ENCODE measurements around the gene IGSF9. TPM values are rescaled to one million over a fixed set of nuclear protein-coding genes. Genes with fewer than 3 reads are reported as not detected.
A peak's percentile ranks its signal among the peaks of the same experiment; 100 is the strongest.

IGSF9 gene
- total RNA-seq, 1 experiment from 2014 or later, result 0.44 TPM

DNA sequence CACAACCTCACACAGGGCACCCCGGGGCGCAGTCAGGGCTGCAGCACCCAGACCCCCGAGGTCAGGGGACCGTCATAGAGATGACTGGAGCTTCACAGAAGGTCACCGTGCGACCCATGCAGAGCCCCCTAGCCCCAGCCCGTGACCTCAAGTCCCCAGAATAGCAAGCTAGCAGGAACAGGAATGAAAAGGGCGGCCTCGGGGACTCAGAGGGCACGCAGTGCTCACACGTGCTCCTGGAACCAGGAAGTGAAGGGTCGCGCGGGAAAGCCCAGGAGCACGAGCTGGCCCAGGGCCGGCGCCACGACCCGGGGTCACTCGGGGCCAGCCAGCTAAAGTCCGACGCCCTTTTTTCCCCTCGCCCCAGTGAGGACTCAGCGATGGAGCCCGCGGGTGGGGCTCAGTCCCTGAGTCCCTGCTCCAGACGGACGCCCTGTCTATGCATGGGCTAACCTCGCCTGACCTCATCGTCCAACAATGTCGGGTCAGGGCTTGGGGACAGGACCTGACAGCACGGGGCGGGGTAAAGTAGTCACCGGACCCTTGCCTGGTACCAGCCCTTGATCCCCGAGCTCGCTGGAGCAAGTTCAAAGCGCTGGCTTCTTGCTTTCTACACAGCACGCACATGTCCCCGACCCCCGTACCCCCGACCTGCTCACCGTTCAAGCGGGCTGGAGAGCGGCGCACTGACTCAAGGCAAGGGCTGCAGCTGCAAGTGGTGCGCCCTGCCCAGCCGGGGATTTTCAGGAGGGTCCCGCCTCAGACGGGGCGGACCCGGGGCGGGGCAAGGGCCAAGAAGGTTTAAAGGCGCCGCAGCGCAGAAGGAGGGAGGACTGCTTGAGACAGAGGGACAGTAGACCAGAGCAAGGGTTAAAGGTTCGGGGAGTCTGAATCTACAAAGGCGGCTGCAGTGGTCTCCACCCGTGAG is 20.4 kb downstream of the IGSF9 start, which contains the start of gene TAGLN2:
Gene TAGLN2 (minus strand): TSS at position 717 of the 928 bp plus-strand sequence. CDS start 4,998 bp downstream, outside the sequence.
- ChIA-PET POLR2A (interaction anchor here (0.5 to 4.5 kb wide), 39 partner anchors 9 to 1106 kb away, joined by 3 to 62 read pairs (median 4); partner anchors contain the start of genes DUSP23, PEX19 and PIGM), CTCF (interaction anchor here (0.6 to 52.4 kb wide), 20 partner anchors 8 to 905 kb away, joined by 3 to 1675 read pairs (median 4); no protein-coding TSS in a partner anchor)
- intact Hi-C loops (cut with micrococcal nuclease), result loop anchor here (1.0 to 5.0 kb wide), 2 partner anchors 36 to 327 kb away; no protein-coding TSS in a partner anchor
- peak within 1 kb of the TSS; percentile 81 for H3K4me3 Mint-ChIP-seq (ENCODE audit: unreplicated experiment)
- peaks cover 32% of the 10 kb centered on the region for H3K36me3 Mint-ChIP-seq (ENCODE audit: insufficient read depth, unreplicated experiment)
- H3K27me3 Mint-ChIP-seq (ENCODE audit: insufficient read depth, unreplicated experiment), result no peaks in the 10 kb centered on the region
- TF ChIP-seq, protein P1, sequence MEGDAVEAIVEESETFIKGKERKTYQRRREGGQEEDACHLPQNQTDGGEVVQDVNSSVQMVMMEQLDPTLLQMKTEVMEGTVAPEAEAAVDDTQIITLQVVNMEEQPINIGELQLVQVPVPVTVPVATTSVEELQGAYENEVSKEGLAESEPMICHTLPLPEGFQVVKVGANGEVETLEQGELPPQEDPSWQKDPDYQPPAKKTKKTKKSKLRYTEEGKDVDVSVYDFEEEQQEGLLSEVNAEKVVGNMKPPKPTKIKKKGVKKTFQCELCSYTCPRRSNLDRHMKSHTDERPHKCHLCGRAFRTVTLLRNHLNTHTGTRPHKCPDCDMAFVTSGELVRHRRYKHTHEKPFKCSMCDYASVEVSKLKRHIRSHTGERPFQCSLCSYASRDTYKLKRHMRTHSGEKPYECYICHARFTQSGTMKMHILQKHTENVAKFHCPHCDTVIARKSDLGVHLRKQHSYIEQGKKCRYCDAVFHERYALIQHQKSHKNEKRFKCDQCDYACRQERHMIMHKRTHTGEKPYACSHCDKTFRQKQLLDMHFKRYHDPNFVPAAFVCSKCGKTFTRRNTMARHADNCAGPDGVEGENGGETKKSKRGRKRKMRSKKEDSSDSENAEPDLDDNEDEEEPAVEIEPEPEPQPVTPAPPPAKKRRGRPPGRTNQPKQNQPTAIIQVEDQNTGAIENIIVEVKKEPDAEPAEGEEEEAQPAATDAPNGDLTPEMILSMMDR (IDR thresholded peaks at IDR 0.05; ENCODE audit: unreplicated experiment), result no peak
- H3K4me1 Mint-ChIP-seq (ENCODE audit: insufficient read depth, unreplicated experiment), result peaks cover 45% of the 10 kb centered on the region
- H3K9me3 Mint-ChIP-seq (ENCODE audit: unreplicated experiment), result no peaks in the 10 kb centered on the region
- BruUV-seq (replicated peaks), result TSS peak; percentile 54
- peak; percentile 97 for DNase-seq (ENCODE audit: unreplicated experiment)
- H3K27ac Mint-ChIP-seq (ENCODE audit: low read depth, unreplicated experiment), result peak within 1 kb of the TSS; percentile 99

DNA sequence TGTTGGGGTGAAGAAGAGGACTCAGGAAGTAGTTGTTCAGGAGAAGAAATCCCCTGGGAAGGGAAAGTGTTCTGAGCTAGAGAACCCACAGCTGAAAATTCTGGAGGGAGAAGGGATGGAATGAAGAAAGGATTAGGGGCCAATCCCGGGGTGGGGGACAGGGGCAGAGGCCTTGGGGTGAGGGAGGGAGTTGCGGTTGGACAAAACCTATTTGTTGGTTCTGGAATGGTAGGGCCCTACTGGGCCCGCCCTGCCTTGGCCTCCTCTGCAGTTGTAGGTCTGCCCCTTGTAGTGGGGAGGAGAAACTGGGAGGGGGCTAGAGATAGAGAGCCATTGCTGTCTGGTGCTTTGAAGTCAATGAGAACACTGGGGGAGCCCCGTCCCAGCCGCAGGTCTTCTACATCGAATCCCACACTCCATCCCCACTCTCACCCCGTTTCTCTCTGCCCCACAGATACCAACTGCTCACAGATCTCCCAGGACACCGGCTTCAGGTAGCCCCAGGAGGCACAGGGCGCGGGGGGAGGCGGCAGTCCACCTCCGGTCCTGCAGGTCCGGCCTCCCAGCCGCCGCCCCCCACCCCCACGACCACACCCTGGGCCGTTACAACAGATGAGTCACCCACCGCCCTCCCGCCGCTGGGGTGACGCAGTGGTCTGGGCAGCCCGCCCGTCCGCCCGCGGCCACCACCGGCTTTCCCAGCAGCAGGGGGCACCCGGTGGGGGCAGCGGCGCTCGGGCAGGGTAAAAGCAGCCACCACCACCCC is 21.2 kb downstream of the IGSF9 start:
- POLR2A ChIA-PET, result interaction anchor here (0.6 to 4.5 kb wide), 31 partner anchors 8 to 833 kb away, joined by 3 to 62 read pairs (median 4); partner anchors contain the start of genes DUSP23, PEX19 and PIGM
- H3K36me3 Mint-ChIP-seq (ENCODE audit: insufficient read depth, unreplicated experiment), result peaks cover 40% of the 10 kb centered on the region

DNA sequence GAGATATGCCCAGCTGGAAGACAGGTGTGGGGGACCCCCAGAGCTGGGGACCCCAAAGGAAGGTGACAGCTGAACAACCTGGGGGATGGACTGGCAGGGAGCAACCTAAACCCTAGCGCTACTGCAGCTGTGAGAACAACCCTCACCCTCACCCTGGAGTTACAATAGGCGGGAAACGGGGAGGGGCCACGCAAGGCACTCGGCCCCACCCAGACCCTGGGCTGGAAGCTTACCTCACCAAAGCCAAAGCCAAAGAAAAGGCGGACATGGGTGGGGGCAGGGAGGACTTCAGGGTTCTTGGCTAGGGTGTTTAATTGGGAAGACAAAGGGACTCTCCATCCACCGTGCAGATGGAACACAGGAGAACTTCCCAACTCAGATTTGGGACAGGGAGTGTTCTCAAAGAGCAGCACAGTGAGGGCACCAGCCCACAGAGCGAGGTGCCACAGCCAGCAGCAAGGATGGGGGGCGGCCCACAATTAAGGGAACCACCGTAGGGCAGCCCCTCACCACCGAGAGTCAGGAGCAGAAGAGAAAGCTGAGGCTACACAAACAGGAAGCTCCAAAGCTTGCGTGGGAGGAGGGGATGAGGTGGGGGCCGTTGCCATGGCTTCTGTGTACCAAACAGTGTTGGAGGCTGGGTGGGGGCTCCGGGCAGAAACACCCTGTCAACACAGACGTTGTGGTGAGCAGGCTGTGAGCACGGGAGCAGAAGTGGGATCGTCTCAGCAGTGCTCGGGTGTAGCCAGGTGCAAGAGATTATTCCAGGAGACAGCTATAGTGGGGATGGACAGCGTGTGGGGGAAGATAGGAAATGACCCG is 22.0 kb downstream of the IGSF9 start:
- H3K27me3 Mint-ChIP-seq (ENCODE audit: insufficient read depth, unreplicated experiment), result no peaks in the 10 kb centered on the region
- POLR2A ChIA-PET, result interaction anchor here (0.6 to 4.5 kb wide), 25 partner anchors 7 to 833 kb away, joined by 3 to 62 read pairs (median 4); partner anchors contain the start of genes DUSP23 and PIGM

More for the DNA sequence above, 21.2 kb downstream of the IGSF9 start:
- intact Hi-C loops (cut with micrococcal nuclease), result loop anchor here (5.0 kb wide), 1 partner anchor 328 kb away; no protein-coding TSS in a partner anchor
- TSS peak; percentile 72 for BruUV-seq (replicated peaks)
- H3K4me1 Mint-ChIP-seq (ENCODE audit: insufficient read depth, unreplicated experiment), result peaks cover 51% of the 10 kb centered on the region
- H3K27me3 Mint-ChIP-seq (ENCODE audit: insufficient read depth, unreplicated experiment), result no peaks in the 10 kb centered on the region
- H3K9me3 Mint-ChIP-seq (ENCODE audit: unreplicated experiment), result no peaks in the 10 kb centered on the region
- CTCF ChIA-PET, result interaction anchor here (0.6 to 52.4 kb wide), 17 partner anchors 9 to 904 kb away, joined by 3 to 1675 read pairs (median 5); no protein-coding TSS in a partner anchor
- TF ChIP-seq, protein P1 (IDR thresholded peaks at IDR 0.05; ENCODE audit: unreplicated experiment), result peak; percentile 5
- peak overlapping the region; percentile 81 for H3K4me3 Mint-ChIP-seq (ENCODE audit: unreplicated experiment)
- DNase-seq (ENCODE audit: unreplicated experiment), result peak; percentile 94
- H3K27ac Mint-ChIP-seq (ENCODE audit: low read depth, unreplicated experiment), result peak overlapping the region; percentile 99

More for the DNA sequence above, 22.0 kb downstream of the IGSF9 start:
- peaks cover 52% of the 10 kb centered on the region for H3K4me1 Mint-ChIP-seq (ENCODE audit: insufficient read depth, unreplicated experiment)
- no TSS peak for BruUV-seq (replicated peaks)
- peak overlapping the region; percentile 81 for H3K4me3 Mint-ChIP-seq (ENCODE audit: unreplicated experiment)
- DNase-seq (ENCODE audit: unreplicated experiment), result peak; percentile 98
- peak overlapping the region; percentile 99 for H3K27ac Mint-ChIP-seq (ENCODE audit: low read depth, unreplicated experiment)
- intact Hi-C loops (cut with micrococcal nuclease), result loop anchor here (1.0 to 5.0 kb wide), 2 partner anchors 143 to 329 kb away; partner anchors contain the start of gene DUSP23
- TF ChIP-seq, protein P1 (IDR thresholded peaks at IDR 0.05; ENCODE audit: unreplicated experiment), result no peak
- CTCF ChIA-PET, result interaction anchor here (0.5 to 52.4 kb wide), 22 partner anchors 8 to 1921 kb away, joined by 3 to 1675 read pairs (median 4); no protein-coding TSS in a partner anchor
- H3K36me3 Mint-ChIP-seq (ENCODE audit: insufficient read depth, unreplicated experiment), result peaks cover 48% of the 10 kb centered on the region
- no peaks in the 10 kb centered on the region for H3K9me3 Mint-ChIP-seq (ENCODE audit: unreplicated experiment)

Data from MCF 10A (cell line).